HG03064 (cell line): ENCODE measurements around the gene TIMM10.
A peak's percentile ranks its signal among the peaks of the same experiment; 100 is the strongest.

Source experiments
- ATAC-seq: cut with Tn5 transposase; IDR thresholded peaks from one replicate; pipeline ENCODE4 v1.9.1; 2021; ENCODE audit warnings: low read depth; ENCODE audit not compliant: unreplicated experiment

TIMM10 gene

GRCh38 chr11:57487021-57487778 lies 43.4 kb downstream of the TIMM10 start:
- ATAC-seq, result no peak

GRCh38 chr11:57485217-57485990 lies 45.1 kb downstream of the TIMM10 start:
- no peak for ATAC-seq

GRCh38 chr11:57484141-57484710 lies 46.3 kb downstream of the TIMM10 start:
- ATAC-seq, result peak; percentile 68

- no peak for ATAC-seq
These were observed 47.0 kb downstream of the TIMM10 start for GRCh38 chr11:57483562-57483918.

GRCh38 chr11:57482782-57483561 lies 47.6 kb downstream of the TIMM10 start:
- ATAC-seq, result no peak

GRCh38 chr11:57481915-57482781 lies 48.4 kb downstream of the TIMM10 start:
- ATAC-seq, result no peak

GRCh38 chr11:57481315-57481714 lies 49.2 kb downstream of the TIMM10 start:
- no peak for ATAC-seq

- no peak for ATAC-seq
These were observed 50.0 kb downstream of the TIMM10 start for GRCh38 chr11:57480409-57481137.

- no peak for ATAC-seq
These were observed 50.6 kb downstream of the TIMM10 start for GRCh38 chr11:57479911-57480310.

- no peak for ATAC-seq
These were observed 51.4 kb downstream of the TIMM10 start for GRCh38 chr11:57479021-57479663.
